OCI-LY7 (cell line): Measurements from ENCODE around the gene HOXA10.

Experiments
- CTCF ChIP-seq: fragments of 200-600 bp; sonication (generic); conservative IDR thresholded peaks from 2 replicates; pipeline ENCODE4 v1.5.1; 2014; ENCODE audit warnings: mild to moderate bottlenecking, antibody characterized with exemption, low read length, moderate library complexity, mixed read lengths
- EZH2phosphoT487 ChIP-seq: fragments of 200-600 bp; sonication (generic); IDR thresholded peaks from 2 replicates; pipeline ENCODE4 v1.6.1; 2018; ENCODE audit warnings: low read depth, borderline replicate concordance, mild to moderate bottlenecking, mixed run types, antibody characterized with exemption, low read length, moderate library complexity, mixed read lengths

GRCh38 chr7:27138985-27139333 is 35.2 kb downstream of the HOXA10 start:
- TF ChIP-seq CTCF (no peak), EZH2phosphoT487 (no peak)
